Measurements from ENCODE around the gene HDAC1. TPM values are rescaled to one million over a fixed set of nuclear protein-coding genes. Genes with fewer than 3 reads are reported as not detected.
A peak's percentile ranks its signal among the peaks of the same experiment; 100 is the strongest.
"Not testable (repeated sequence)": the region's sequence is repeated elsewhere in the genome, so short reads cannot be mapped to it uniquely, and the experiment has no call there.

HDAC1 gene
- total and polyA plus RNA-seq, 2 experiments from 2014 or later, result 76.9 to 96.8 TPM

GRCh38 chr1:32272557-32273390 lies 19.1 kb upstream of the HDAC1 start:
- TF ChIP-seq CTCF (IDR thresholded peaks at IDR 0.05; ENCODE audit: low read depth, low read length), result no peak
- Histone ChIP-seq H3K9me3 (ENCODE audit: low read depth) (no peaks in the 10 kb centered on the region), H3K4me3 (no peak overlapping the region), H3K27me3 (no peaks in the 10 kb centered on the region), H3K27ac (no peak overlapping the region), H3K4me1 (ENCODE audit: low read depth) (peaks cover 6% of the 10 kb centered on the region), H3K36me3 (no peaks in the 10 kb centered on the region)
- DNase-seq (ENCODE audit: low read depth in 1 of 2, low spot score in 1 of 2), result no peak

GRCh38 chr1:32273391-32274208 lies 18.3 kb upstream of the HDAC1 start:
- Histone ChIP-seq H3K4me1 (ENCODE audit: low read depth) (peaks cover 6% of the 10 kb centered on the region), H3K27me3 (no peaks in the 10 kb centered on the region), H3K27ac (no peak overlapping the region), H3K4me3 (no peak overlapping the region), H3K9me3 (ENCODE audit: low read depth) (no peaks in the 10 kb centered on the region), H3K36me3 (no peaks in the 10 kb centered on the region)
- DNase-seq (ENCODE audit: low read depth in 1 of 2, low spot score in 1 of 2), result no peak
- TF ChIP-seq CTCF (IDR thresholded peaks at IDR 0.05; ENCODE audit: low read depth, low read length), result no peak

- DNase-seq (ENCODE audit: low read depth in 1 of 2, low spot score in 1 of 2), result no peak
- Histone ChIP-seq H3K27ac (no peak overlapping the region), H3K9me3 (ENCODE audit: low read depth) (no peaks in the 10 kb centered on the region), H3K36me3 (no peaks in the 10 kb centered on the region), H3K4me3 (no peak overlapping the region), H3K4me1 (ENCODE audit: low read depth) (peaks cover 6% of the 10 kb centered on the region), H3K27me3 (no peaks in the 10 kb centered on the region)
- TF ChIP-seq CTCF (IDR thresholded peaks at IDR 0.05; ENCODE audit: low read depth, low read length), result no peak
These were observed 17.1 kb upstream of the HDAC1 start for GRCh38 chr1:32274646-32275340.

GRCh38 chr1:32275424-32275823 lies 16.5 kb upstream of the HDAC1 start:
- H3K4me1 ChIP-seq (ENCODE audit: low read depth), result peaks cover 6% of the 10 kb centered on the region
- H3K36me3 ChIP-seq, result no peaks in the 10 kb centered on the region
- no peak for TF ChIP-seq CTCF (IDR thresholded peaks at IDR 0.05; ENCODE audit: low read depth, low read length)
- DNase-seq (ENCODE audit: low read depth in 1 of 2, low spot score in 1 of 2), result peak in 1 of 2 donors; percentile 47
- H3K27me3 ChIP-seq, result no peaks in the 10 kb centered on the region
- H3K9me3 ChIP-seq (ENCODE audit: low read depth), result no peaks in the 10 kb centered on the region
- no peak overlapping the region for H3K4me3 ChIP-seq
- no peak overlapping the region for H3K27ac ChIP-seq

- Histone ChIP-seq H3K27me3 (no peaks in the 10 kb centered on the region), H3K36me3 (no peaks in the 10 kb centered on the region), H3K4me1 (ENCODE audit: low read depth) (peaks cover 6% of the 10 kb centered on the region), H3K4me3 (no peak overlapping the region), H3K9me3 (ENCODE audit: low read depth) (no peaks in the 10 kb centered on the region), H3K27ac (no peak overlapping the region)
- no peak for TF ChIP-seq CTCF (IDR thresholded peaks at IDR 0.05; ENCODE audit: low read depth, low read length)
- DNase-seq (ENCODE audit: low read depth in 1 of 2, low spot score in 1 of 2), result no peak
These were observed 15.7 kb upstream of the HDAC1 start for GRCh38 chr1:32276032-32276782.

- not testable (repeated sequence) for H3K27me3 ChIP-seq; H3K4me1 ChIP-seq (ENCODE audit: low read depth); H3K9me3 ChIP-seq (ENCODE audit: low read depth); H3K4me3 ChIP-seq; H3K36me3 ChIP-seq; H3K27ac ChIP-seq; DNase-seq (ENCODE audit: low read depth in 1 of 2, low spot score in 1 of 2)
These were observed 7.1 kb upstream of the HDAC1 start for GRCh38 chr1:32284777-32285176.

Measured in cardiac muscle cell (in vitro differentiated cells and primary cell).